ENCODE results near the gene SRCAP.

The SRCAP gene

DNA sequence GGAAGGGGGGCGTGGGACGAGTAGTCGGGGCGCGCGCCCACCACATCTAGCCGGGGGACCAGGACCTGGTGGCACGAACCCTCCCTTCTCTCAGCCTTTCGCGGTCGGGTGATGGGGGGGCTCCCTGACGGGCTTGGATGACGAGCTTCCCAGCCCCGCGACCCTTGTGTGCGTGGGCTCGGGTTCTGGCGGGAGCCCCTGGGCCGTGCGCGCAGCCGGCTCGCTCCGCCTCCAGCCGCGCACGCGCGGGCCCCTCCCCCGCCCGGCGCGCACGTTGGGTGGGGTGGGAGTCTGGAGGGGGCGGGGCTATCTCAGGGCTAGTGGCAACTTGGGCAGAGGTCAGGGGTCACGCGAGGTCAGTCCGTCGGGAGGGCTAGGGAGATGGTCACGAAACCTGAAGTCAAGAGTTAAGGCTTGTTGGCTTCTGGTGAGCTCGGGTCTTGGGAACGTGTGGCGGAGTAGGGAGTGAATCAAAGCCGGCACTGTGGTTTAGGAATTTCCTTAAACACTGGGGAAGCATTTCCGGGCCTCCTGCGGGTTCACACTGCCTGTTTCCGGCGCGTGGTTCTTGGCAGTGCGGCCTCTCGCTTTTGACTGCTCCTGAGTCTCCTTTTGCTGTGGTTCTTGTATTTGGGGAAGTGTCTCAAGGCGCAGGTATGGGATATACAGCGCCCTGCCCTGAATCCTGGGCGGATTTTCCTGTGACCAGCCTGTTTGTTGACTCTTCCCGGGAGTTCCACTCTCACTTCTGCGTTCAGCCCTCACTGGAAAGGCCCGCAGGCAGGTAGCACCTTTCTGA, at the start of gene SRCAP:
TSS of gene SRCAP (plus strand) at position 356 of the 799 bp plus-strand sequence. CDS start 1,654 bp downstream, outside the sequence.
- H3K4me3 ChIP-seq: peak within 1 kb of the TSS; percentile 84 to 99 (median 90)
- peaks cover 40 to 47% (median 42%) of the 10 kb centered on the region in 11 experiments for H3K36me3 ChIP-seq
- H3K27me3 ChIP-seq: no peaks in the 10 kb centered on the region
- no peaks in the 10 kb centered on the region for H3K9me3 ChIP-seq (replicated peaks in 1 of 11)
- peaks cover 22 to 45% (median 33%) of the 10 kb centered on the region in 11 experiments; a peak in 20 of 22 replicates for H4K20me1 ChIP-seq
- peak within 1 kb of the TSS; percentile 97 to 100 (median 99) for H3K9ac ChIP-seq
- H3K27ac ChIP-seq: peak within 1 kb of the TSS; percentile 98 to 100 (median 99)
- no peak for TF ChIP-seq Cebpa-rat (IDR thresholded peaks at IDR 0.05)
- peak within 1 kb of the TSS; percentile 84 to 100 (median 94) for H3K4me2 ChIP-seq
- peaks cover 40 to 52% (median 46%) of the 10 kb centered on the region in 10 experiments for H3K4me1 ChIP-seq

DNA sequence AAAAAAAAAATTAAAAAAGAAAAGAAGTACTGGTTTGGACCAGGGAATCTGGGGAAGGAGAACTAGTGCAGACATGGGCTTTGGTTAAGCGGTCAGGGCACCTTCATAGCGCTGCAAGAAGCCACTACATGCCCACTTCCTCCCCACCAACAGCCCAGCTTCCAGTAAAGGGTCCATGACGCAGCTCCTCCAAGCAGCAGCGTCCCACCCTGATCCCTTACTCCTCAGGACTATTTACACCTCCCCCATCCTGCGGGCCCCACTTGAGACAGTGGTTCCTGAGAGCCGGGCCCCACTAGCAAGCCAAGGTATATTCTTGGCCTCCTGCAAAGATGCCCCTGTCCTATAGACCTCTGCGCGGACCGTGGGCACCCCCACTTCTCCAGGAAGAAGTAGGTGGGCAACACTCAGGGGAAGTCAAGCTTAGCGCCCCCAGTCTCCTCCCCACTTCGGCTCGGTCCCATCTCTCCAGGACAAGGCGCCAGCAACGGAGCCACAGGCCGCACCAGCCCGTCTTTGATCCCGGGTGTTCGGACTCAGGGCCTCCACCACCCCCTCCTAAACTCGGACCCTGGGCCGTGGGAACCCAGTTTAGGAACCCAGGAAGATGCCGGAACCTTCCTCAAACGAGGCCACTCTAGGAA, 49.1 kb upstream of the SRCAP start:
- H3K9me3 ChIP-seq (replicated peaks in 1 of 11): no peaks in the 10 kb centered on the region
- peak overlapping the region; percentile 68 to 91 (median 85) for H3K9ac ChIP-seq
- peak overlapping the region; percentile 60 to 100 (median 72) for H3K4me2 ChIP-seq
- peaks cover 27 to 42% (median 34%) of the 10 kb centered on the region in 10 experiments for H3K4me1 ChIP-seq
- no peak for TF ChIP-seq Cebpa-rat (IDR thresholded peaks at IDR 0.05)
- H3K4me3 ChIP-seq: peak overlapping the region in 9 of 10 experiments; percentile 33 to 98 (median 78); a peak in 13 of 20 replicates
- H3K27ac ChIP-seq: peak overlapping the region; percentile 81 to 90 (median 84)
- no peaks in the 10 kb centered on the region for H3K27me3 ChIP-seq
- peaks cover 11 to 28% (median 22%) of the 10 kb centered on the region in 11 experiments; a peak in 19 of 22 replicates for H3K36me3 ChIP-seq
- H4K20me1 ChIP-seq: peaks cover 0 to 18% (median 0%) of the 10 kb centered on the region in 11 experiments; a peak in 2 of 22 replicates

DNA sequence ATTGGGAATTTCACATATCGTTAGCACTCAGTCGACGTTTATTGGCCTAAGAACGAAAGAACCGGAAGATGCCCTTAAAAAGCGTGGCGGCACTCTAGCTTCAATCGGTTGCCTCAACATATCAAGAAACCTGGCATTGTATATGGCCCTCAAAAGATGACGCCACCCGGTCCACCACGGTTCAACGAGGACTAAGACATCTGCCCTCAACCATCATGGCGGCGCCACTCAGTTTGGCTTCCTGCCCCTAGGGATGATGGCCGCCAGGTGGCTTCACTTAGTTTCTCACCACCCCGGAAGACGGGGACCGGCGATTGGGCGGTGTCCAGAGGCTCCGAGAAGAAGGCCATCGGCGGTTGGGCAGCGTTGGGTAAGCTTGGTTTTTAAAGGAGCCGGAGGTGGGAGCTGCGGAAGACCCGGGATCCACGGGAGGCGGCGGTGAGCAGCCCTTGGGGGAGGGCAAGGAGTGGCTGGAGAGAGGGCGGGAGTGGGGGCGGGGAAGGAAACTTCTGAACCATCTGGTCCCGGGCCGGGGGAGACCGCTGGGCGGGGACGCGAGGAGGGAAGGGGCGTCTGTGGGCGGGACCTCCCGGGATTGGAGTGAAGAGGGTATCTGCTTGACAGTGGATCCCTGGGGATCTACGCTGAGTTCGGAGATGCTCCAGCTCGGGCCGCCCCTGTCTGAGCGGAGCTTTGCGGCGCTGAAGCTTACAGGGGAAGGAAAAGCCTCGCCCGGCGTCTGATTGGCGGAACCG, 48.4 kb upstream of the SRCAP start, which contains the start of gene PRR14:
TSS of gene PRR14 (plus strand) at position 592 of the 755 bp plus-strand sequence. CDS start 686 bp downstream, outside the sequence.
- Histone ChIP-seq H3K9ac (peak within 1 kb of the TSS; percentile 79 to 91 (median 85)), H3K4me1 (peaks cover 27 to 42% (median 37%) of the 10 kb centered on the region in 10 experiments), H3K36me3 (peaks cover 18 to 35% (median 29%) of the 10 kb centered on the region in 11 experiments; a peak in 21 of 22 replicates), H3K27me3 (no peaks in the 10 kb centered on the region), H3K27ac (peak within 1 kb of the TSS; percentile 81 to 90 (median 84)), H3K9me3 (replicated peaks in 1 of 11) (no peaks in the 10 kb centered on the region), H4K20me1 (peaks cover 0 to 18% (median 0%) of the 10 kb centered on the region in 11 experiments; a peak in 2 of 22 replicates), H3K4me3 (peak within 1 kb of the TSS; percentile 76 to 98 (median 86)), H3K4me2 (peak within 1 kb of the TSS; percentile 80 to 100 (median 97))
- no peak for TF ChIP-seq Cebpa-rat (IDR thresholded peaks at IDR 0.05)

DNA sequence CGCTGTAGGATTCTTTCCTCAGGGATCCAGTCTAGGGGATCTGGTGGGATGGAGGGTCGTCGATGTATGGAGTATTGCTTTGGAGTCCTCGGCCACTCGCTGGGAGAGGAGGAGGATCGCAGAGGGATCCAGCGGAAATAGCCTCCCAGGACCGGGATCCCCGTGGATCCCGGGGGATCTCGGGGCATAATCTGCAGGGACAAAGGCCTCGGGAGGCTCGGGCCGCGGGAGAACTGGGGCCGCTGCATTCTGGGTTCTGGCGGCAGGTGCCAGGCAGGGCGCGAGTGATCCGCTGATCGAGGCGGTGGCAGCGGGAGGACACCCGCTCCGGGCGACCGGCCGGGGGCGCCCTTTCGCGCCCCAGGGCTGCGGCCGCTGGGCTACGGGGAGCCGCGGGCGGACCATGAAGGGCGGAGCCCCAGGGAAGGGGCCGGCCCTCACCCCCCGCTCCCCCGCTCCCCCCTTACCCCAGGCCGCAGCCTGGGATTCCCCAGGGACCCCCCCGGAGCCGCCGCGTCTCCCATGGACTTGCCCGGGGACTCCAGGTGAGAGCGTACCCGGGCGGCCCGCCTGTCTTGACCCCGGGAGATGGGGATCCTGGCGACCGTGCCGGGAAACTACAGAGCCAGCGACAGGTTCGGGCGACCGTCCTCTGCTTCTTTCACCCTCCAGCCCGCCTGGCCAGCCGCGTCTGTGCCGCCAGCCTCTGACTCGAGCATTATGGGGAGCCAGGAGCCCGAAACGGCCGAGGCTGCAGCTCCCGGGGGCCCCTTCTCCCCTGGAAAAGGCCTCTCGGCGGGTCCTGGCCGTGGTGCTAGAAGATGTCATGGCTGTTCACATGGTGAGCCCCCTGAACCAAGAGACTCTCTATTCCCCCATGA, 47.6 kb upstream of the SRCAP start:
- no peak for TF ChIP-seq Cebpa-rat (IDR thresholded peaks at IDR 0.05)
- Histone ChIP-seq H3K4me3 (peak overlapping the region; percentile 76 to 98 (median 86)), H3K9me3 (replicated peaks in 1 of 11) (no peaks in the 10 kb centered on the region), H3K4me2 (peak overlapping the region; percentile 80 to 100 (median 97)), H4K20me1 (peaks cover 0 to 18% (median 0%) of the 10 kb centered on the region in 11 experiments; a peak in 2 of 22 replicates), H3K27ac (peak overlapping the region; percentile 76 to 90 (median 84)), H3K36me3 (peaks cover 24 to 43% (median 37%) of the 10 kb centered on the region in 11 experiments), H3K27me3 (no peaks in the 10 kb centered on the region), H3K9ac (peak overlapping the region; percentile 79 to 91 (median 85)), H3K4me1 (peaks cover 33 to 47% (median 37%) of the 10 kb centered on the region in 10 experiments)

DNA sequence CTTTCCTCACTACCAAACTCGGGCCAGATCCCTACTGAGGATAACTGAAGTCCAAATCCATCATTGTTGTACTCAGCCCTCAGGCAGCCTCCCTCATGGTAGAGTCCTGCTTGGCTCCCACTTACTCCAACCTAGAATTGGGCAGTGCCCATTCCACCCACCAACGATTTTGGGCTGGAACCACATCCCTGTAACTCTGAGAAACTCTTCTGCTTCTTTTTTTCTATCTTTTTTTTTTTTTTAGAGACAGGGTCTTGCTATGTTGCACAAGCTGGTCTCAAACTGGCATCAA, 47.0 kb upstream of the SRCAP start:
- Histone ChIP-seq H3K9me3 (replicated peaks in 1 of 11) (no peaks in the 10 kb centered on the region), H3K27ac (peak overlapping the region; percentile 56 to 90 (median 84); a peak in 21 of 22 replicates), H3K4me3 (peak overlapping the region; percentile 76 to 98 (median 86)), H4K20me1 (peaks cover 0 to 18% (median 0%) of the 10 kb centered on the region in 11 experiments; a peak in 2 of 22 replicates), H3K4me1 (peaks cover 34 to 53% (median 39%) of the 10 kb centered on the region in 10 experiments), H3K27me3 (no peaks in the 10 kb centered on the region), H3K4me2 (peak overlapping the region; percentile 80 to 100 (median 97)), H3K9ac (peak overlapping the region; percentile 79 to 91 (median 85)), H3K36me3 (peaks cover 24 to 49% (median 41%) of the 10 kb centered on the region in 11 experiments)
- TF ChIP-seq Cebpa-rat (IDR thresholded peaks at IDR 0.05): no peak

DNA sequence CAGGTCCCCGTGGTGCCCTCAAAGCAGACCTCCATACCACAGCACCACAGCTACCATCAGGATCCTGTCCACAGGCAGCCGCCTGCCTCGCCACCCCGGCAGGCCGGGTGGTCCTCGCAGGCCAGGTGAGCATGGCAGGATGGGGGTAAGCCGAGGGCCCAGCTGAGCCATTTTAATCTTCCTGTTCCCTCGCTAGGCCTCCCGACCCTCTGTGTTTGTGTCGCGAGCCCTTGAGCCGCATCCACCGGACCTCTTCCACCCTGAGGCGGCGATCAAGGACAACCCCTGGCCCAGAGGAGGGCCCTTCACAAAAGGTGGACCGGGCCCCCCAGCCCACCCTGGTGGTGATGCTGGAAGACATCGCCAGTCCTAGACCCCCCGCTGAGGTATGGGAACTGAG, 46.3 kb upstream of the SRCAP start:
- H3K36me3 ChIP-seq: peaks cover 24 to 51% (median 41%) of the 10 kb centered on the region in 11 experiments
- H3K27me3 ChIP-seq: no peaks in the 10 kb centered on the region
- no peak for TF ChIP-seq Cebpa-rat (IDR thresholded peaks at IDR 0.05)
- peak overlapping the region in 4 of 10 experiments; percentile 81 to 98 (median 90); a peak in 4 of 20 replicates for H3K4me3 ChIP-seq
- peaks cover 36 to 59% (median 41%) of the 10 kb centered on the region in 10 experiments for H3K4me1 ChIP-seq
- no peaks in the 10 kb centered on the region for H3K9me3 ChIP-seq (replicated peaks in 1 of 11)
- H3K4me2 ChIP-seq: peak overlapping the region; percentile 80 to 100 (median 97); a peak in 15 of 22 replicates
- H3K9ac ChIP-seq: peak overlapping the region; percentile 13 to 91 (median 85); a peak in 17 of 22 replicates
- no peak overlapping the region for H3K27ac ChIP-seq
- peaks cover 0 to 18% (median 0%) of the 10 kb centered on the region in 11 experiments; a peak in 2 of 22 replicates for H4K20me1 ChIP-seq

DNA sequence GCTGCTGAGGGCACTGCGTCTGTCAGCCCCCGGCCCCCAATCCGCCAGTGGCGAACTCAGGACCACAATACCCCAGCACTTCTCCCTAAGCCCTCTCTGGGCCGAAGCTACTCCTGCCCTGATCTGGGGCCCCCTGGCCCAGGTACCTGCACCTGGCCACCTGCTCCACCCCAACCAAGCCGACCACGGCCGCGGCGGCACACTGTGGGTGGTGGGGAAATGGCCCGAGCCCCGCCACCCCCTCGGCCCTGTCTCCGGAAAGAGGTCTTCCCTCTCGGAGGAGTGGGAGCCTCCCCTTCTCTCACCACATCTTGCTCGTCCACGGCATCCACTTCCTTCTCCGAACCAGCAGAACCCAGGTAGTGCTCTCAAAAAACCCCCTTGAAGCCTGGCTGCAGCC, 44.1 kb upstream of the SRCAP start:
- H3K4me3 ChIP-seq: no peak overlapping the region
- no peak overlapping the region for H3K9ac ChIP-seq
- no peak overlapping the region for H3K27ac ChIP-seq
- H3K4me2 ChIP-seq: no peak overlapping the region
- H4K20me1 ChIP-seq: peaks cover 0 to 22% (median 4%) of the 10 kb centered on the region in 11 experiments; a peak in 10 of 22 replicates
- no peaks in the 10 kb centered on the region for H3K9me3 ChIP-seq (replicated peaks in 1 of 11)
- peaks cover 33 to 56% (median 37%) of the 10 kb centered on the region in 10 experiments for H3K4me1 ChIP-seq
- peaks cover 24 to 51% (median 41%) of the 10 kb centered on the region in 11 experiments for H3K36me3 ChIP-seq
- TF ChIP-seq Cebpa-rat (IDR thresholded peaks at IDR 0.05): no peak
- H3K27me3 ChIP-seq: no peaks in the 10 kb centered on the region
